Measurements from ENCODE around the gene RPL6.
"Not testable (repeated sequence)": the region's sequence is repeated elsewhere in the genome, so short reads cannot be mapped to it uniquely, and the experiment has no call there.

The RPL6 gene

GRCh38 chr12:112418608-112419296 is 9.3 kb upstream of the RPL6 start, which contains the start of gene PTPN11:
Gene PTPN11, plus strand, starts transcription at chr12:112418947. Its CDS starts 165 bp downstream, at chr12:112419112.
- peak; percentile 69 for DNase-seq

GRCh38 chr12:112418273-112418607 is 8.8 kb upstream of the RPL6 start:
- DNase-seq = no peak

GRCh38 chr12:112415457-112415856 is 6.1 kb upstream of the RPL6 start:
- not testable (repeated sequence) for DNase-seq

GRCh38 chr12:112413855-112414625 is 4.6 kb upstream of the RPL6 start:
- no peak for DNase-seq

GRCh38 chr12:112409906-112410244 is 470 bp upstream of the RPL6 start:
- DNase-seq = no peak

- DNase-seq = no peak
Measured at GRCh38 chr12:112408621-112409020, 784 bp downstream of the RPL6 start.

- not testable (repeated sequence) for DNase-seq
Measured at GRCh38 chr12:112407683-112408082, 1.7 kb downstream of the RPL6 start.

GRCh38 chr12:112406519-112407488 is 2.6 kb downstream of the RPL6 start:
- no peak for DNase-seq

- DNase-seq = no peak
Measured at GRCh38 chr12:112401903-112402498, 7.4 kb downstream of the RPL6 start.

GRCh38 chr12:112401054-112401453 is 8.4 kb downstream of the RPL6 start:
- no peak for DNase-seq

GRCh38 chr12:112393328-112393727 is 16.1 kb downstream of the RPL6 start:
- DNase-seq = no peak

- DNase-seq = not testable (repeated sequence)
Measured at GRCh38 chr12:112389922-112390654, 19.3 kb downstream of the RPL6 start.

GRCh38 chr12:112389228-112389627 is 20.2 kb downstream of the RPL6 start:
- DNase-seq = no peak

- DNase-seq = no peak
Measured at GRCh38 chr12:112386726-112387125, 22.7 kb downstream of the RPL6 start.

GRCh38 chr12:112382866-112383265 is 26.5 kb downstream of the RPL6 start:
- DNase-seq = no peak

GRCh38 chr12:112381883-112382796 is 27.3 kb downstream of the RPL6 start, which contains the start of gene HECTD4:
Gene HECTD4, minus strand, starts transcription at chr12:112382431. Its CDS starts 303 bp downstream, at chr12:112382128.
- peak; percentile 94 for DNase-seq

GRCh38 chr12:112381406-112381882 is 28.0 kb downstream of the RPL6 start:
- peak; percentile 31 for DNase-seq

- peak; percentile 16 for DNase-seq
Measured at GRCh38 chr12:112380663-112381405, 28.6 kb downstream of the RPL6 start.

- peak; percentile 4 for DNase-seq
Measured at GRCh38 chr12:112375105-112375504, 34.3 kb downstream of the RPL6 start.

GRCh38 chr12:112374166-112374740 is 35.2 kb downstream of the RPL6 start:
- no peak for DNase-seq

Measured in NCI-H1105 (cell line).